ENCODE measurements around the gene KIRREL3.

Gene KIRREL3

GRCh38 chr11:126488591-126489370 lies 511.8 kb downstream of the KIRREL3 start:
- H3K4me3 ChIP-seq (ENCODE audit: low read depth, low read length): no peak overlapping the region
- TF ChIP-seq, protein P1, sequence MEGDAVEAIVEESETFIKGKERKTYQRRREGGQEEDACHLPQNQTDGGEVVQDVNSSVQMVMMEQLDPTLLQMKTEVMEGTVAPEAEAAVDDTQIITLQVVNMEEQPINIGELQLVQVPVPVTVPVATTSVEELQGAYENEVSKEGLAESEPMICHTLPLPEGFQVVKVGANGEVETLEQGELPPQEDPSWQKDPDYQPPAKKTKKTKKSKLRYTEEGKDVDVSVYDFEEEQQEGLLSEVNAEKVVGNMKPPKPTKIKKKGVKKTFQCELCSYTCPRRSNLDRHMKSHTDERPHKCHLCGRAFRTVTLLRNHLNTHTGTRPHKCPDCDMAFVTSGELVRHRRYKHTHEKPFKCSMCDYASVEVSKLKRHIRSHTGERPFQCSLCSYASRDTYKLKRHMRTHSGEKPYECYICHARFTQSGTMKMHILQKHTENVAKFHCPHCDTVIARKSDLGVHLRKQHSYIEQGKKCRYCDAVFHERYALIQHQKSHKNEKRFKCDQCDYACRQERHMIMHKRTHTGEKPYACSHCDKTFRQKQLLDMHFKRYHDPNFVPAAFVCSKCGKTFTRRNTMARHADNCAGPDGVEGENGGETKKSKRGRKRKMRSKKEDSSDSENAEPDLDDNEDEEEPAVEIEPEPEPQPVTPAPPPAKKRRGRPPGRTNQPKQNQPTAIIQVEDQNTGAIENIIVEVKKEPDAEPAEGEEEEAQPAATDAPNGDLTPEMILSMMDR (IDR thresholded peaks at IDR 0.05; ENCODE audit: borderline replicate concordance, insufficient read depth, low read depth, low read length): no peak

DNA sequence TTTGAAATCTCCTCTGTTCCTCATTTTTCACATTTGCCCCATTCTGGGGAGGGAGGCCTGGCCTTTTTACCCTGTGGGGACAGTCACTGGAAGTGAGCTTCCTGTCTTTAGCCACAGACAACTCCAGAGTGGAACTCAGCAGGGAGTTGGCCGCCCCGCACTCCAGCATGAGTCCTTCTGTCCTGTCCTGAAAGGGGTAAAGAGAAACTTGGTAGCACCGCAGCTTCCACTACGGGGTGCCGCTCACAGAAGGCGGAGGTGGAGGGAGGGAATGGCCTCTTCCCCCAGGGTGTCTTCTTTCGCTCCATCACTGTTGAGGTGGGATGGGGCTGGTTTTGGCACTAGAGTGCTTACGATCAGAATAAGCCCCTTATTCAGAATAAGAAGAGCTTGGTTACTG lies 512.9 kb downstream of the KIRREL3 start:
- TF ChIP-seq, protein P1 (IDR thresholded peaks at IDR 0.05; ENCODE audit: borderline replicate concordance, insufficient read depth, low read depth, low read length): no peak
- no peak overlapping the region for H3K4me3 ChIP-seq (ENCODE audit: low read depth, low read length)

DNA sequence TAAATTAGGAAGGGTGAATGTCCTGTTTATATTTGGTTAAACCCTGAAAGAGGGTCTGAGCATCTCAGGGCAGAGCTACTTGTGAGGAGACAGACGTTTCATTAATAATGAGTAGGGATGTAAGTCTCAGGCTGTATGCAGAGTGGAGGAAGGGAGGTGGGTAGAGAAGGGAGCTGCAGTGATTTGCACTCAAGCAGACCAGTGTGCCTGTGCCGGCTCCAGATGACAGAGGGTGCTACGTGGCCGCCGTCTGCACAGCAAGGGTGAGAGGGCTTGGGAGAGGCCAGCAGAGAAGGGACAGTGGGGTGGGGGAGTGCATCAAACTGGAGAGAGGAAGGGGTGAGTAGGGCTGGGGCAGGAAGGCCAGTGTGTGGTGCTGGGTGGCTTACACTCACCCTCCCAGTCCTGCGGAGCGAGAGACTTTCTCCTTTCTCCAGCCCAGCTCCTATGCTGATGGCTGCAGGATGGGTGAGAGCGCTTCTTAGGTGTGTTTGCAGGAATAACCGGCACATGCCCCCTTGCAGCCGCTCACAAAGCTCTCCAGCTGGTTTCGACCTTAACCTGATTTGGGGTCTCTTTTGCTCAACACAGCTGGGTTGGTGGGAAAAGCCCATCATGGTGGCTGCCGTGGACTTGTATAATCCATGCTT lies 514.5 kb downstream of the KIRREL3 start:
- TF ChIP-seq, protein P1 (IDR thresholded peaks at IDR 0.05; ENCODE audit: borderline replicate concordance, insufficient read depth, low read depth, low read length): no peak
- H3K4me3 ChIP-seq (ENCODE audit: low read depth, low read length): no peak overlapping the region

GRCh38 chr11:126485021-126485792 lies 515.4 kb downstream of the KIRREL3 start:
- no peak overlapping the region for H3K4me3 ChIP-seq (ENCODE audit: low read depth, low read length)
- TF ChIP-seq, protein P1 (IDR thresholded peaks at IDR 0.05; ENCODE audit: borderline replicate concordance, insufficient read depth, low read depth, low read length): 0 out of 2 replicates have a peak, but pooled peaks have one; percentile 7

- no peak overlapping the region for H3K4me3 ChIP-seq (ENCODE audit: low read depth, low read length)
- TF ChIP-seq, protein P1 (IDR thresholded peaks at IDR 0.05; ENCODE audit: borderline replicate concordance, insufficient read depth, low read depth, low read length): no peak
Measured at GRCh38 chr11:126484266-126484665, 516.3 kb downstream of the KIRREL3 start.

DNA sequence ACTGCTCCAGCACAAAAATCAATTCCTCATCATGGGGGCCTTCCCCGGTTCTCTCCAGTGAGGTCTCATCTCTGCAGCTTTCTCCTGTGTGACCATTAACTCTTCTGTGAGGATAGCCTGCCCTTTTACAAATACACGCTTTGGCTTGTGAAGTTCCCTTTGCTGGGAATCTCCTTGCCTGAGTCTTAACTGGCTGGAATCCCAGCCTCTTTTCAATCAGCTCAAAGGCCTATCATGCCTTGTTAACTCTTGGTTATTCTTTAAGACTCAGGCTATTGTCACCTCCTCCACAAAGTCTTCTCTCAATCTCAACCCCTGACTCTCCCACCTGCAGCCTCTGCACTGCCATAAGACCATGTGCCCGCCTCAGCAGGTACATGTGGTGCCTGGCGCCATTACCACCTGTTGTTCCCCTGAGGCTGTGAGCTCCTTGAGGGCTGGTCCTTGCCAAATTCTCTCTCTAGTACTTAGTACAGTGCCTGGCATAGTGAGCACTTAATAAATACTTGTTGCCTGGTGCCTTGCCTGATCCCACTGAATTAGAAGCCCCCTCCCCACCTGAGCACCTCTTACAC lies 516.9 kb downstream of the KIRREL3 start:
- TF ChIP-seq, protein P1 (IDR thresholded peaks at IDR 0.05; ENCODE audit: borderline replicate concordance, insufficient read depth, low read depth, low read length): no peak
- H3K4me3 ChIP-seq (ENCODE audit: low read depth, low read length): no peak overlapping the region

Measured in GM12875 (cell line).